SH-SY5Y (cell line): ENCODE results near the gene TRIP6.

Experiments used
- GATA2 ChIP-seq: IDR thresholded peaks from 2 replicates; pipeline ENCODE4 v1.6.1; 2011; ENCODE audit warnings: mild to moderate bottlenecking, low read depth, low read length
- GATA3 ChIP-seq: IDR thresholded peaks from 2 replicates; pipeline ENCODE4 v1.6.1; 2011; ENCODE audit warnings: low read depth, mild to moderate bottlenecking, low read length, moderate library complexity

DNA sequence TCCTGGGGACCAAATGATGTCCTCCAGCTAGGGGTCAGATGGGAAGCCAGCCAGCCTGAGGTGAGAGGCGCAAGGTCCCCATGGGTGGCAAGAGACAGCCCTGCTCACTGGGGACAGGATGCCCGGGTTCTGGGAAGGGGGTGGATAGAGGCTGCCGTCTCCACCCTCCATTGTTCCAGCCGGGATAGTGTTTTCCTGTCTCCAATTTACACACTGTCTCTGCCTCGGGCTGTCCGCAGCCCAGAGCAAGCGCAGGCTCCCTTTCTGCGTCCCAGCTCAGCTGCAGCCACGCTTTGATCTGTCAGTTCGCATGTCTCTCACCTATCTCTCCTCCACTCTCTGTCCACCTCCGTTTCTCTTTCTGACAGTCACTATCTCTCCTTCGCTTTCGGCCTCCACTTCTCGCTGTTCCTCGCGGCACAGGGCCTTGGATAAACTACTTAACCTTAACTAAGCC is 41.9 kb upstream of the TRIP6 start:
- TF ChIP-seq GATA3 (no peak), GATA2 (no peak)
